ENCODE results near the gene RGP1. TPM values are rescaled to one million over a fixed set of nuclear protein-coding genes. Genes with fewer than 3 reads are reported as not detected.

RGP1 gene
- total and polyA plus RNA-seq, 9 of the 15 experiments (the other 6 are each of a cell fraction or from before 2014, with no cell fraction given): 0.42 to 13.8 (median 6.7) TPM

DNA sequence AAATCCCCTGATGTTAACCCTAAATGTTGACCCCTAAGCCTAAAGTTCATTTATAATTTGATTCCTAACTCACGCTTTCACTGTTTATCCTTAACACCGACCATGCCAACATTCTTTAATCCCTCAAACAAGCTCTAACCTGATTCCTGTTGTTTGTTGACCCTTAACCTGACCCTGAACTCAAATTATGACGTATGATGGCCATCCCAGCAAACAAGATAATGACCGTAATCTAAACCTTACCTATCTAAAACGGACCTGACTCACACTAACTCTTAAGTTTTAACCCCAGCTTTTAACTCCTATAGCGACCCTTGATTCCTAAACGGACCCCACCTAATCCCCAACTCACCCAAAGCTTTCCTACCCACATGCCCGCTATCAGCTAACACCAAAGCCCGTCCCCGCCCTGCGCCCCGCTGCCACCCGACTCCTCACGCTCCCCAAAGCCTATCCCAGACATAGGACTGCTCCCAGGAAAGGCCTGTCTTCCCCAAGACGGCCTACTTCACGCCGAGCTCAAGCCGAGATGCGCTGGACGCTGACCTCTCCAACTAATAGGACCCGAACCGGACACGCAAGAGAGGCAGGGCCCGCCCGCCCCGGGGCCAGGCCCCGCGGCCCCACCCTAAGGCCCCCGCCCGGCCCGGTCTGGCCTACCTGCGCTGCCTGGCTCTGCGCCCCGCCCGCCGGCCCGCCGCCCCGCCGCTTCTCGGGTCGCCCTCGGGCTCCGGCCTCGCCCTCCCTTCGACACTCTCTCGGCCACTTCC, 17.5 kb upstream of the RGP1 start (continued):
- no peak for TF ChIP-seq SIX5 (IDR thresholded peaks at IDR 0.05; ENCODE audit: borderline replicate concordance in 1 of 2, insufficient read depth in 1 of 2, low read depth in 1 of 2, low read length in 2 of 2)
- TF ChIP-seq ZNF75A (CRISPR knock-in tag; IDR thresholded peaks at IDR 0.05): no peak
- TF ChIP-seq, protein P1, sequence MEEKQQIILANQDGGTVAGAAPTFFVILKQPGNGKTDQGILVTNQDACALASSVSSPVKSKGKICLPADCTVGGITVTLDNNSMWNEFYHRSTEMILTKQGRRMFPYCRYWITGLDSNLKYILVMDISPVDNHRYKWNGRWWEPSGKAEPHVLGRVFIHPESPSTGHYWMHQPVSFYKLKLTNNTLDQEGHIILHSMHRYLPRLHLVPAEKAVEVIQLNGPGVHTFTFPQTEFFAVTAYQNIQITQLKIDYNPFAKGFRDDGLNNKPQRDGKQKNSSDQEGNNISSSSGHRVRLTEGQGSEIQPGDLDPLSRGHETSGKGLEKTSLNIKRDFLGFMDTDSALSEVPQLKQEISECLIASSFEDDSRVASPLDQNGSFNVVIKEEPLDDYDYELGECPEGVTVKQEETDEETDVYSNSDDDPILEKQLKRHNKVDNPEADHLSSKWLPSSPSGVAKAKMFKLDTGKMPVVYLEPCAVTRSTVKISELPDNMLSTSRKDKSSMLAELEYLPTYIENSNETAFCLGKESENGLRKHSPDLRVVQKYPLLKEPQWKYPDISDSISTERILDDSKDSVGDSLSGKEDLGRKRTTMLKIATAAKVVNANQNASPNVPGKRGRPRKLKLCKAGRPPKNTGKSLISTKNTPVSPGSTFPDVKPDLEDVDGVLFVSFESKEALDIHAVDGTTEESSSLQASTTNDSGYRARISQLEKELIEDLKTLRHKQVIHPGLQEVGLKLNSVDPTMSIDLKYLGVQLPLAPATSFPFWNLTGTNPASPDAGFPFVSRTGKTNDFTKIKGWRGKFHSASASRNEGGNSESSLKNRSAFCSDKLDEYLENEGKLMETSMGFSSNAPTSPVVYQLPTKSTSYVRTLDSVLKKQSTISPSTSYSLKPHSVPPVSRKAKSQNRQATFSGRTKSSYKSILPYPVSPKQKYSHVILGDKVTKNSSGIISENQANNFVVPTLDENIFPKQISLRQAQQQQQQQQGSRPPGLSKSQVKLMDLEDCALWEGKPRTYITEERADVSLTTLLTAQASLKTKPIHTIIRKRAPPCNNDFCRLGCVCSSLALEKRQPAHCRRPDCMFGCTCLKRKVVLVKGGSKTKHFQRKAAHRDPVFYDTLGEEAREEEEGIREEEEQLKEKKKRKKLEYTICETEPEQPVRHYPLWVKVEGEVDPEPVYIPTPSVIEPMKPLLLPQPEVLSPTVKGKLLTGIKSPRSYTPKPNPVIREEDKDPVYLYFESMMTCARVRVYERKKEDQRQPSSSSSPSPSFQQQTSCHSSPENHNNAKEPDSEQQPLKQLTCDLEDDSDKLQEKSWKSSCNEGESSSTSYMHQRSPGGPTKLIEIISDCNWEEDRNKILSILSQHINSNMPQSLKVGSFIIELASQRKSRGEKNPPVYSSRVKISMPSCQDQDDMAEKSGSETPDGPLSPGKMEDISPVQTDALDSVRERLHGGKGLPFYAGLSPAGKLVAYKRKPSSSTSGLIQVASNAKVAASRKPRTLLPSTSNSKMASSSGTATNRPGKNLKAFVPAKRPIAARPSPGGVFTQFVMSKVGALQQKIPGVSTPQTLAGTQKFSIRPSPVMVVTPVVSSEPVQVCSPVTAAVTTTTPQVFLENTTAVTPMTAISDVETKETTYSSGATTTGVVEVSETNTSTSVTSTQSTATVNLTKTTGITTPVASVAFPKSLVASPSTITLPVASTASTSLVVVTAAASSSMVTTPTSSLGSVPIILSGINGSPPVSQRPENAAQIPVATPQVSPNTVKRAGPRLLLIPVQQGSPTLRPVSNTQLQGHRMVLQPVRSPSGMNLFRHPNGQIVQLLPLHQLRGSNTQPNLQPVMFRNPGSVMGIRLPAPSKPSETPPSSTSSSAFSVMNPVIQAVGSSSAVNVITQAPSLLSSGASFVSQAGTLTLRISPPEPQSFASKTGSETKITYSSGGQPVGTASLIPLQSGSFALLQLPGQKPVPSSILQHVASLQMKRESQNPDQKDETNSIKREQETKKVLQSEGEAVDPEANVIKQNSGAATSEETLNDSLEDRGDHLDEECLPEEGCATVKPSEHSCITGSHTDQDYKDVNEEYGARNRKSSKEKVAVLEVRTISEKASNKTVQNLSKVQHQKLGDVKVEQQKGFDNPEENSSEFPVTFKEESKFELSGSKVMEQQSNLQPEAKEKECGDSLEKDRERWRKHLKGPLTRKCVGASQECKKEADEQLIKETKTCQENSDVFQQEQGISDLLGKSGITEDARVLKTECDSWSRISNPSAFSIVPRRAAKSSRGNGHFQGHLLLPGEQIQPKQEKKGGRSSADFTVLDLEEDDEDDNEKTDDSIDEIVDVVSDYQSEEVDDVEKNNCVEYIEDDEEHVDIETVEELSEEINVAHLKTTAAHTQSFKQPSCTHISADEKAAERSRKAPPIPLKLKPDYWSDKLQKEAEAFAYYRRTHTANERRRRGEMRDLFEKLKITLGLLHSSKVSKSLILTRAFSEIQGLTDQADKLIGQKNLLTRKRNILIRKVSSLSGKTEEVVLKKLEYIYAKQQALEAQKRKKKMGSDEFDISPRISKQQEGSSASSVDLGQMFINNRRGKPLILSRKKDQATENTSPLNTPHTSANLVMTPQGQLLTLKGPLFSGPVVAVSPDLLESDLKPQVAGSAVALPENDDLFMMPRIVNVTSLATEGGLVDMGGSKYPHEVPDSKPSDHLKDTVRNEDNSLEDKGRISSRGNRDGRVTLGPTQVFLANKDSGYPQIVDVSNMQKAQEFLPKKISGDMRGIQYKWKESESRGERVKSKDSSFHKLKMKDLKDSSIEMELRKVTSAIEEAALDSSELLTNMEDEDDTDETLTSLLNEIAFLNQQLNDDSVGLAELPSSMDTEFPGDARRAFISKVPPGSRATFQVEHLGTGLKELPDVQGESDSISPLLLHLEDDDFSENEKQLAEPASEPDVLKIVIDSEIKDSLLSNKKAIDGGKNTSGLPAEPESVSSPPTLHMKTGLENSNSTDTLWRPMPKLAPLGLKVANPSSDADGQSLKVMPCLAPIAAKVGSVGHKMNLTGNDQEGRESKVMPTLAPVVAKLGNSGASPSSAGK (IDR thresholded peaks at IDR 0.05): no peak
- TF ChIP-seq, protein P2, sequence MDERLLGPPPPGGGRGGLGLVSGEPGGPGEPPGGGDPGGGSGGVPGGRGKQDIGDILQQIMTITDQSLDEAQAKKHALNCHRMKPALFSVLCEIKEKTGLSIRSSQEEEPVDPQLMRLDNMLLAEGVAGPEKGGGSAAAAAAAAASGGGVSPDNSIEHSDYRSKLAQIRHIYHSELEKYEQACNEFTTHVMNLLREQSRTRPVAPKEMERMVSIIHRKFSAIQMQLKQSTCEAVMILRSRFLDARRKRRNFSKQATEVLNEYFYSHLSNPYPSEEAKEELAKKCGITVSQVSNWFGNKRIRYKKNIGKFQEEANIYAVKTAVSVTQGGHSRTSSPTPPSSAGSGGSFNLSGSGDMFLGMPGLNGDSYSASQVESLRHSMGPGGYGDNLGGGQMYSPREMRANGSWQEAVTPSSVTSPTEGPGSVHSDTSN (CRISPR knock-in tag; IDR thresholded peaks at IDR 0.05; ENCODE audit: low read depth): no peak
- TF ChIP-seq, protein P2 (tag; conservative IDR thresholded peaks at IDR 0.05; ENCODE audit: low read depth): no peak
- no peak for TF ChIP-seq RAD51 (IDR thresholded peaks at IDR 0.05; ENCODE audit: borderline replicate concordance, low read depth)
- TF ChIP-seq, protein P3, sequence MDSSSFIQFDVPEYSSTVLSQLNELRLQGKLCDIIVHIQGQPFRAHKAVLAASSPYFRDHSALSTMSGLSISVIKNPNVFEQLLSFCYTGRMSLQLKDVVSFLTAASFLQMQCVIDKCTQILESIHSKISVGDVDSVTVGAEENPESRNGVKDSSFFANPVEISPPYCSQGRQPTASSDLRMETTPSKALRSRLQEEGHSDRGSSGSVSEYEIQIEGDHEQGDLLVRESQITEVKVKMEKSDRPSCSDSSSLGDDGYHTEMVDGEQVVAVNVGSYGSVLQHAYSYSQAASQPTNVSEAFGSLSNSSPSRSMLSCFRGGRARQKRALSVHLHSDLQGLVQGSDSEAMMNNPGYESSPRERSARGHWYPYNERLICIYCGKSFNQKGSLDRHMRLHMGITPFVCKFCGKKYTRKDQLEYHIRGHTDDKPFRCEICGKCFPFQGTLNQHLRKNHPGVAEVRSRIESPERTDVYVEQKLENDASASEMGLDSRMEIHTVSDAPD (CRISPR knock-in tag; IDR thresholded peaks at IDR 0.05): no peak
